ENCODE data around the gene FALEC. TPM values are rescaled to one million over a fixed set of nuclear protein-coding genes. Genes with fewer than 3 reads are reported as not detected.
A peak's percentile ranks its signal among the peaks of the same experiment; 100 is the strongest.

Gene FALEC
- total and polyA plus RNA-seq, 8 donors = 0.93 TPM; not detected in 7

GRCh38 chr1:150477733-150478132, 37.8 kb upstream of the FALEC start:
- no peak overlapping the region for H3K4me3 ChIP-seq
- H3K4me1 ChIP-seq = peaks cover 0 to 25% (median 17%) of the 10 kb centered on the region in 4 donors
- intact Hi-C loops (cut with DNase I; ENCODE audit: low total_unique reads) = no loop called here
- 20 to 40% (median 23%) methylated on average over 4 of the region's 4 CpGs for WGBS, 5 donors
- DNase-seq = peak in 1 of 2 donors; percentile 43
- peak overlapping the region in 2 of 5 donors; percentile 3 to 32 for H3K27ac ChIP-seq
- H3K36me3 ChIP-seq = peaks cover 4 to 5% (median 5%) of the 10 kb centered on the region in 4 donors
- TF ChIP-seq EP300 (IDR thresholded peaks at IDR 0.05) (no peak), POLR2AphosphoS5 (IDR thresholded peaks at IDR 0.05) (no peak), POLR2A (IDR thresholded peaks at IDR 0.05) (no peak), CTCF (IDR thresholded peaks at IDR 0.05) (no peak)
- H3K9me3 ChIP-seq = no peaks in the 10 kb centered on the region
- no peaks in the 10 kb centered on the region for H3K27me3 ChIP-seq

GRCh38 chr1:150479370-150479769, 36.2 kb upstream of the FALEC start:
- 62 to 72% (median 66%) methylated on average over 4 of the region's 4 CpGs for WGBS, 5 donors
- no peaks in the 10 kb centered on the region for H3K27me3 ChIP-seq
- TF ChIP-seq POLR2A (IDR thresholded peaks at IDR 0.05) = no peak
- H3K4me1 ChIP-seq = peaks cover 0 to 25% (median 15%) of the 10 kb centered on the region in 4 donors
- H3K4me3 ChIP-seq = no peak overlapping the region
- no peaks in the 10 kb centered on the region for H3K9me3 ChIP-seq
- no peak overlapping the region for H3K27ac ChIP-seq
- intact Hi-C loops (cut with DNase I; ENCODE audit: low total_unique reads) = no loop called here
- H3K36me3 ChIP-seq = no peaks in the 10 kb centered on the region
- no peak for DNase-seq

GRCh38 chr1:150479927-150480352, 35.6 kb upstream of the FALEC start:
- no peaks in the 10 kb centered on the region for H3K27me3 ChIP-seq
- intact Hi-C loops (cut with DNase I; ENCODE audit: low total_unique reads) = no loop called here
- DNase-seq = no peak

GRCh38 chr1:150484431-150484830, 31.1 kb upstream of the FALEC start:
- 85 to 92% (median 89%) methylated on average over 4 to 5 of the region's 5 CpGs for WGBS, 5 donors
- TF ChIP-seq POLR2A (IDR thresholded peaks at IDR 0.05) = no peak
- TF ChIP-seq EP300 (IDR thresholded peaks at IDR 0.05) = no peak
- TF ChIP-seq CTCF (IDR thresholded peaks at IDR 0.05) = no peak
- TF ChIP-seq POLR2AphosphoS5 (IDR thresholded peaks at IDR 0.05) = no peak
- intact Hi-C loops (cut with DNase I; ENCODE audit: low total_unique reads) = no loop called here

More at GRCh38 chr1:150479927-150480352, 35.6 kb upstream of the FALEC start:
- no peak overlapping the region for H3K27ac ChIP-seq
- no peak overlapping the region for H3K4me3 ChIP-seq
- peaks cover 0 to 21% (median 13%) of the 10 kb centered on the region in 4 donors for H3K4me1 ChIP-seq
- TF ChIP-seq EP300 (IDR thresholded peaks at IDR 0.05) (no peak), POLR2A (IDR thresholded peaks at IDR 0.05) (no peak), CTCF (IDR thresholded peaks at IDR 0.05) (no peak), POLR2AphosphoS5 (IDR thresholded peaks at IDR 0.05) (no peak)
- H3K9me3 ChIP-seq = no peaks in the 10 kb centered on the region
- no peaks in the 10 kb centered on the region for H3K36me3 ChIP-seq
- WGBS, 5 donors = 47 to 58% (median 52%) methylated on average over 2 of the region's 2 CpGs

GRCh38 chr1:150484861-150485260, 30.7 kb upstream of the FALEC start:
- Histone ChIP-seq H3K4me1 (peaks cover 6 to 19% (median 14%) of the 10 kb centered on the region in 4 donors), H3K36me3 (peaks cover 0 to 12% (median 10%) of the 10 kb centered on the region in 4 donors), H3K27ac (no peak overlapping the region), H3K27me3 (no peaks in the 10 kb centered on the region), H3K9me3 (no peaks in the 10 kb centered on the region), H3K4me3 (no peak overlapping the region)
- DNase-seq = no peak
- no peak for TF ChIP-seq EP300 (IDR thresholded peaks at IDR 0.05)
- TF ChIP-seq CTCF (IDR thresholded peaks at IDR 0.05) = no peak
- no peak for TF ChIP-seq POLR2AphosphoS5 (IDR thresholded peaks at IDR 0.05)
- no peak for TF ChIP-seq POLR2A (IDR thresholded peaks at IDR 0.05)
- intact Hi-C loops (cut with DNase I; ENCODE audit: low total_unique reads) = no loop called here
- WGBS, 5 donors = 11 to 25% (median 14%) methylated on average over 2 of the region's 2 CpGs

More at GRCh38 chr1:150484431-150484830, 31.1 kb upstream of the FALEC start:
- no peak overlapping the region for H3K4me3 ChIP-seq
- H3K27me3 ChIP-seq = no peaks in the 10 kb centered on the region
- H3K36me3 ChIP-seq = peaks cover 0 to 8% (median 6%) of the 10 kb centered on the region in 4 donors
- DNase-seq = no peak
- no peak overlapping the region for H3K27ac ChIP-seq
- peaks cover 6 to 19% (median 14%) of the 10 kb centered on the region in 4 donors for H3K4me1 ChIP-seq
- no peaks in the 10 kb centered on the region for H3K9me3 ChIP-seq

Data from stomach (tissue), 9 donors.